NCI-H2081 treated with DMSO at 0.1 percent for 48 hours (cell line): ENCODE measurements around the gene PAMR1.

Source experiments
- DNase-seq: peaks from one replicate; lab custom pipeline; 2025; lab: John Stamatoyannopoulos, UW

PAMR1 gene

DNA sequence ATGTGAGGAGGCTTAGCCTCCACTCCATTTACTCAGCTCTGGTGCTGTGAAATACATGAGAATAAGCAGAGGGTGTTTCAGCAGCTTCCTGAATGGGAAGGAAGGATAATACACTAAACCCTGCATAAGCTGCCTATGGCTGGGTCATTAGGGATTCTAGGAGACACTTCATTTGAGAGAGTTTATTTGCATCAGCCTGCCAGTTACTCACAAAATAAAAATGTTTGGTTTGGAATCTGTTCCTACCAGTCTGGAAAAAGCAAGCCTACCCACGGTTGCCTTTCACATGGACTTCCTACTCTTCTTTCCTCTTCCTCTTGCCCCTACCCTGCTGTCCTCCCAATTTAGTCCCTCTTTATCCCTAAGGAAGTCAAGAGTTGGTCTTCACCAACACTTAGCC lies 126.5 kb downstream of the PAMR1 start:
- no peak for DNase-seq

DNA sequence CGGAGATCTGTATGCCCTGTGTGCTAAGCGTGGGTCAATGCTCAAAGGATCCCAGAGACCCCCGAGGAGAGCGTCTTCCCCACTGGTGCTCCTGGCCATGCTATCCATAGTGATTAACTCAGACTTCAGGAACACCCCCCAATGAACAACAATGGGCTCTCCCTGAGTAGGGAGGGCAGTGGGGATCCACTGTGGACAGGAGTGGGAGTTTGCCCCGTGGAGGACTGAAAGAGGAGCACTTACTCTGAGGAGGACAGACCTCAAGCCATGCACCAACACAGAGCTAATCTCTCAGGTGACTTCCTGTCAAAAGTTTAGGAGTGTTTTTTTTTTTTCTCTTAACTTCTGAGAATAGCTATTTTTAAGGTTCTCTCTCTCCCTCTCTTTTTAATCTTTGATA lies 130.5 kb downstream of the PAMR1 start:
- no peak for DNase-seq

DNA sequence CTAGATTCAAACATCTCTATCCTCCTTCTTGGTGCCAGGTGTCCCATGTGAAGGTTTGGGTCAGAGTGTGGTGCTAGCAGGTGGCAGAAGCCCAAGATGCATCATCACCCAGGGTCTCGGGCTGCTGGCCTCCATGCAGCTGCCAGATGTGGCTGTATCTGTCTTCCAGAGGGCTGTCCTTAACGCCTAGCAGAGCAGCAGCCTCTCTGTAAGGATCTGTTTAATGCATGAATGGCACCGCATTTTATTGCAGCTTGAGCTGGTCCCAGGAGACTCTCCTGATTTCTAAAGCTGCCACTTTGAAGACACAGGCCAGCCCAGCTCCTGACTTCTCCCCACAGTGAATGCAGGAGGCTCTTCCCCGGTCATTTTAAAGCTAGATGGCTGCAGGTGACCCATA lies 132.3 kb downstream of the PAMR1 start:
- DNase-seq = no peak

DNA sequence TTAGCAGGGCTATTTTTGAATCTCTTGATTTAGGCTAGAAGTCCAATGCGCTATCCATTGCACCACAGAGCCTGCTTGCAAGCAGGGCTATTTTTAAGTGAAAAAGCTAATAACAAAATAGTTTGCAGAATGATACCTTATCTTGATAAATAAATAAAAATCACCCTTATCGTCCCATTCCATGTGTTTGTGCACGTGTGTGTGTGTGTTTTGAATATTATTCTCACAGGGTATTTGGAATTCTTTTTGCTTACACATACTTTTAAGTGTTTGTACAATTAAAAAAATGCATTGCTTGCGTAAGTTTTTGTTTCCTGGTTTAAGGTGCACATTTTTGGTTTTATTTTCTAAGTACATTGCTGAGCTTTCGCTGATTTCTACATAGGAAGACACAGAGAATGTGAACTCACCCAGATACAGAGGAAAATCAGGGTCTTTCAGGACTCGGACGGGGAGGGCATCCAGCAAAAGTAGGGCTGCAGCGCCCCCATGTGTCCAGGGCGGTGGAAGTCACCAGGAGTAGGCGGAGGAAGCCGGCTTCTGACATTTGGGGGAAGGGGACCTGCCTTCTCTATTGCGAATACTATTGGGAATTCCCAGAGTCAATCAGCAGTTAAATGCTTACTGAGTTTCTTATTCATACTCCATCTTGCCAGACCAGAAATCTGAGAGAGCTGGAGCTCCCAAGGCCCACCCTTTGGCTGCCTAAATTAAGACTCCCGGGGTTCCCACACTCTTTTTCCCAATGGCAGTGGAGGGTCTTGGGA lies 133.3 kb downstream of the PAMR1 start:
- DNase-seq = no peak

DNA sequence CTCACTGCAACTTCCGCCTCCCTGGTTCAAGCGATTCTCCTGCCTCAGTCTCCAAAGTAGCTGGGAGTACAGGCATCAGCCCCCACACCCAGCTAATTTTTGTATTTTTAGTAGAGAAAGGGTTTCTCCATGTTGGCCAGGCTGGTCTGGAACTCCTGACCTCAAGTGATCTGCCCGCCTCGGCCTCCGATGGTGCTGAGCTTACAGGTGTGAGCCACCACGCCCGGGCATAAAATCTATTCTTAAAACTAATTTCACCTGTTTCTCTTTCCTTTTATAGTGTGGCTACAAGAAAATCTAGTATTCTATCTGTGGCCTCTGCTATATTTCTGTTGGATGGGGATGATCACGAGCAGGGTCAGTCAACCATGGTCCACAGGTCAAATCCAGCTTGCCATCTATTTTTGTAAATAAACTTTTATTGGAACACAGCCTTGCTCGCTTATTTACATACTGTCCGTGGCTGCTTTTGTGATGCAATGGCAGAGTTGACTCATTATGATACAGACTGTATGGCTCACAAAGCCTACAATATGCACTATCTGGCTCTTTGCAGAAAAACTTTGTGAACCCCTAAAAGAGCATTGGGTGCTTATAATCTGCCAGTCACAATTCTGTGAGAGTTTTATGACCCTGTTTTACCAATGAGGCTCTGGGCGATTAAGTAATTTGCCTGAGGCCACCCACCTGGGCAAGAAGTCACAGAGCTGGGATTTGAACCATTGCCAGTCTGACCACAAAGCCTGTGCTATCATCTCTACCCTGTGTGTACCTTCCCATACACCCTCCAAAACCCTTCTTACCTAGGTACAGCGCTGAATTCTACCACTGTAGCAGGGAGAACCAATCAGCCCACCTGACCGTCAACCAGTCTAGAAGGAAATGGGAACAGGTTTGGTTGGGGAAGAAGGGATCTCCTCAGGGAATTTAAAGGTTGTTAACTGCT lies 134.4 kb downstream of the PAMR1 start:
- DNase-seq = no peak

DNA sequence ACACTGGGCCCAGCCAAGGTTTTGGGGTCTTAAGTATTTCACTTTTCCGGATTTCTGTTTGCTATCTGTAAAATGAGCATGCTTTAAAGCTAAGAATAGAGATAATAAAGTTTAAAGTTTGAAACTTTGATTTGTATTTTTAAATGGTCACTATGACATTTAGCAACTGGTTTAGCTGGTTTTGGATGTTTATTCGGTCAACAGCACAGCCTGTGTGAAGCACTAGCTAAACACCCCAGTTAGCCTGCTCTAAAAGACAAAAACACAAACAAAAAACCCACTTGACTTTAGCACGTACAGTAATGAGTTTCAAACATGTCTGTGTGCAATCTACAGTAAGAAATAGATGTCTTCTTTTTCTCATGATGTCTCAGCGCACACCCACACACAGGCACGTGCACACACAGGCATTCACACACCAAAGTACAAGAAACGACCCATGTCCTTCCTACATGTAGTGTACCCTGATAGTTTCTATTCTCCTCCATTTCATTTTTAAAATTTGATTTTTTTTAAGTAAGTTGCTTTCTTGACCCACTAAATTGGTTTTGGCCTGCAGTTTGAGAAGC lies 135.4 kb downstream of the PAMR1 start:
- DNase-seq = no peak

DNA sequence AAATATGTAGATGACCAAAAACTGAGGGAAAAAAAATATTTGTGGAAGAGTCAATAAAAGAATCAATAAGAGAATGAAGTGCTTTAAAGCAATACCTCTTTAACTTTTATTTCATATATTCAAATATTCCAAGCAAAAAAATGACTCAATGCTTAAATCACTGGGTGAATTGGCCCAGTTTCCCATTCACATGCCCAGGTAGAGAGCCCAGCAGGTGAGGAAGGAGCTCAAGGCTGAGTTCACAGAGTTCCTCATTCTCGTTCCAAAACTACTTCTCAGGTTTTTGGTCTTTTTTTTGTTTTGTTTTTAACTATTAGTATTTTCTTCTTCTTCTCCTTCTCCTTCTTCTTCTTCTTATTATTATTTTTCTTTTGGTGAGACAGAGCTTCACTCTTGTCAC lies 136.3 kb downstream of the PAMR1 start:
- DNase-seq = no peak

DNA sequence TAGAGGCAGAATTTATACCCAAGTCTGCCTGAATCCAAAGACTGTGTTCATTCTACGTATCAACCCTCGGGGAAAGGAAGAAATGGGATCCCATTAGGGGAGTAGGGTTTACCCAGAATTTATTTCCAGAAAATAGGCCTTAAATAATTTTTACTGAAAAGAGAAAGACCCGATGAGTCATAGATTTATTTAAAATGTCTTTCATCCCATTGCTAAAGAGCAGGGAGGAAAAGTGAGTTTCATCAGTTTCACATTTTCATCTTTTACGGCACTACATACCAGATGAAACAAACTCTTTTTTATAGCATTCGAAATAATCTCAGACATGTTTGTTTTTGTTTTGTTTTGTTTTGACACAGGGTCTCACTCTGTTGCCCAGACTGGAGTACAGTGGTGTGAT lies 137.4 kb downstream of the PAMR1 start:
- DNase-seq = no peak

DNA sequence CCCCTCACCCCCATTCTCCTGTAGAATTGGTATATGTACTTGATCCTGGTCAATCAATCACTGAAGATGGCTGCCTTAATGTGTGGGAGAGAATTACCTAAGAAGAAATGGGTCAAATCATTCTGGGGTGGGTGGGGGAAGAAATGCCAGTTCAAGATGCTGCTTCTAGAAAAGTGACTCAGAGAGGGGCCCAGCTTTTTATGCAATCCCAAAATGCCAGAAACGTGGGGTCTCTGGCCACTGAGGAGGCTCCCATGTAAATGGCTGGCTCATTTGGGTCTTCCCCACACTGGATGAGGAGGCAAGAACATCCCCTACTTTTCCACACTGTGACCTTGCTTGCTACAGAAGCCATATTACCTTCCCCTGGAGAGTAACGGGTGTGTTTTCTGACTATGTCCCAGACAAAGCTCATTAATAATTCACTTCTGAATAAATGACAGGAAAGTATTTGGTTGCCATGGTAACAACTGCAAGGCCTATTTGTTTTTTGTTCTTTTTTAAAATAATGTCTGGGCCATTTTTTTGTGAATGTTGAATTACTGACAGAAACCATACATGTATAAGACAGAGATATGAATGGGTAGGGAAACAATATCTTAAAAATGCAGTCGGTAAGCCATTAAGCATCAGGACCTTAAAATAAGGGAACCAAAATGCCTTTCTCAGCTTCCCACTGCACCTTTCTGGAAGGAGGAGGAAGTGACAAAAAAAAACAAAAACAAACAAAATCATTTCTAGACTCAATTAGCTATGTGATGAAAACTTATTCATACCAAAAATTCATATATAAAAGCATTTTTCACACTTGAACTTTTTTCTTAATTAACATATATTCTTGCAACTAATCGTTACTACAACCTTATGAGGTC lies 138.1 kb downstream of the PAMR1 start:
- DNase-seq = no peak

DNA sequence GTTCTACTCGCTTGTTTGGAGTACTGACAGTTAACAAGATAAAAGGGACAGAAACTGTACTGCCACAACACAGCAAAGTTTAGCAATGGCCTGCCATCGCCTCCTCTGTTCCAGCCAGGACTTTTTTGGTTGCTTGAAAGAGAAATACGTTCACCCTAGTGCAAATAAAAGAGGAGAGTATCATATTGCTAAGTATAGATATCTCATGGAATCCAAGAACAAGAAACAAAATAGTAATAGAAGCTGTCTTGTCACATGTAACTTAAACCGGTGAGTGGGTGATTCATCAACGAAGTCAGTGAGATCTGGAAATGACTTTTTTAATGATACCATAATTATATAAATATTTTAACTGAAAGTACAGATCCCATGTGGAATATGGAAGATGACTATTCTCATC lies 141.5 kb downstream of the PAMR1 start:
- no peak for DNase-seq
